NCI-H446 (cell line): Measurements from ENCODE around the gene TIAL1.
"Not testable (repeated sequence)": the region's sequence is repeated elsewhere in the genome, so short reads cannot be mapped to it uniquely, and the experiment has no call there.

Source experiments
- DNase-seq, 2 experiments: peaks; one replicate each; lab custom pipeline; 2025; lab: John Stamatoyannopoulos, UW

The TIAL1 gene

GRCh38 chr10:119613741-119614140, 17.0 kb upstream of the TIAL1 start:
- DNase-seq = no peak

DNA sequence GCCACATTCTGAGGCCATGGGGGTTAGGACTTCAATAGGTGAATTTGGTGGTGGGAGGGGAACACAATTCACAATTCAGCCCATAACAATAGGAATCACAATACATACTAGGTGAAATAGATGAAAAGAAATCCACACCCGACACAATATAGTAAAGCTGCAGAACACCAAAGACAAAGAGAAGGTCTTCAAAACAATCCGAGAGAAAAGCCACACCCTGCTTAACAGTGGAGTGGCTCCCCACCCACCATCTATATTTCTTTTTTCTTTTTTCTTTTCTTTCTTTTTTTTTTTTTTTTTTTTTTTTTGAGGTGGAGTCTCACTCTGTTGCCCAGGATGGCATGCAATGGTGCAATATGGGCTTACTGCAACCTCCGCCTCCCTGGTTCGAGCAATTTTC, 14.7 kb upstream of the TIAL1 start:
- DNase-seq = no peak

DNA sequence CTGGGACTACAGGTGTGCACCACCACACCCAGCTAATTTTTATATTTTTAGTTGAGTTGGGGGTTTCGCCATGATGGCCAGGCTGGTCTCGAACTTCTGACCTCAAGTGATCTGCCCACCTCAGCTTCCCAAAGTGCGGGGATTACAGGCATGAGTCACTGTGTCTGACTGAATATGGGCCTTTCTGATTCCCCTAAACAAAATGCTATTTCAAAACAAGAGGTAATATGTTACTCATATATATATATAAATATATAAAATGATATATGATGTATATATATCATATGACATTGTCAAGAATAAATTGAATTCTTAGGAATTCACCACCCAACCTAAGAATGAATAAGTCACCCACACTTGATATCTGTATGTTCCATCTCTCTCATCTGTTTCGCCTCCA, 12.8 kb upstream of the TIAL1 start:
- DNase-seq = no peak

DNA sequence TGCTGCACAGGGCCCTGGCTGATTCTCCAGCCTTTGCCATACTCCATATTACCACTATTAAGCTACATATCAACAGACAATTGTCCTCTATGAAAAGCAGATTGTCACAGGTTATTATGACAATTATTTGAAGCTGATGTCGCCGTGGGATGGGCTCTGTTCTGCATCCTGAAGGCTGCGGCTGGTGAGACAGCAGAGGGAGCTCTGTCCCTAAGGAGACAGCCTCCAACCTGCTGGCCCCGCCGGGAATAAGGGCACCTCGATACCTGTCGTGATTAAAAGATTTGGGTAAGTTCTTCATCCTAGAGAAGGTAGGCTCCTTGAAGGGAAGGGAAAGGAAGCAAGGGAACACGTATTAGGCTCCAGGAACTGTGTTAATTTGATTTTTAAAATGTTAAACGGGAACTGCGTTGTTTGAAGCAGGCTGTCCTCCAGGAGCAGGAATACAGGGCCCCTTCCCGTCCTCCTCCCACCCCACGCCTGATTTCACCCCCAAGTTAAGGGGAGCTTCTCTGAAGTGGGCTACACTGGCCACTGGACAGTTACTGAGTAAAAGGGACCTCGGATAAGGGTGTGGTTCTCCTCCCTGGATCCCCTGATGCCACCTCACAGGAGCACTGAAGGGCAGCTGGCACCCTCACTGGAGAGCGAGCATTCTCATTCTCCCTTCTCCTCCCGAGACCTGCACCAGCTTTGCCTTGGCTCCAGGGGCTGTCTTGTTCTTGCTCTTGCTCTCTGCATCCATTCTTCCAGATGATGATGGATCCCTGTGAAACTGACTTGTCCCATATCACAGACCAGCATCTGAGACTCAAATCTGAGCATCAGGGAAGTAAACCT, 11.8 kb upstream of the TIAL1 start:
- peak in 1 of 2 experiments; percentile 35 for DNase-seq

GRCh38 chr10:119604468-119604867, 7.7 kb upstream of the TIAL1 start:
- DNase-seq = no peak

DNA sequence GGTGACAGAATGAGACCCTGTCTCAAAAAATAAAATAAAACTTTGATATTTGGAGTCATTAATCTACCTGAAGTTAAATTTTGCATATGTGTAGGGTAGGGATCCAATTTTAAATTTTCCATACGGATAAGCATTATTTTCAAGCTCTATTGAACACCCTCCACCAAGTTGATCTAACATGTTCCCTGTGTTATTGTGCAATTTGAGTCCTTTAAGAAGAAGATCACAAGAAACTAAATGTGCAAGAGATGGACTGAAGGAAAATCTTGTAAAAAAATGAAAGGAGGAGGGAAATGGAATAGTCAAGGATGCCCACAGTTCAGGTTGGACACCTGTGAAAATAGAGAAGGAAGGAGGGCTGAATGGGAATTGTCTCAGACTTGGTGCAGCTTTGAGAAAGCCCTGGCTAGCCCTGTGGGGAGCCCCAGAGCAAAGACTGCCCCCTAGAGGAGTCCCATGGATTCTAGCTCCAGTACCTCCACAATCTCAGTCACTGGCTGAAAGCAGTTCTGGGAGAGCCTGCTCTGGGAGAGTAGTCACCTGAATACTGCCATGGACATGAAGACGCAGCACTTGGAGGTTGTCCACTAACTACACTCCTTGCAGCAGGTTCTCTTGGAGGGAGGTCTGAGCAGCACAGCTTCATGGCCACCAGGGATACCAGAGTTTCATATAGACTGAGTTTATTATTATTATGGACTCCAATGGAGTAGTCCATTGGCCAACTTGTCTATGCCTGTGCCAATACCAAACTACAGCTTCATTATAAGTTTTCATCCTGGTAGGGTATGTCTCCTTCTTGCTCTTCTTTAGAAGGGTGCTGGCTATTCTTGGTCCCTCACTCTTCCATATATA, 5.7 kb upstream of the TIAL1 start:
- DNase-seq = peak in 1 of 2 experiments; percentile 2

- DNase-seq = no peak
These were observed 1.6 kb upstream of the TIAL1 start for GRCh38 chr10:119598397-119598796.

GRCh38 chr10:119597405-119598186, 832 bp upstream of the TIAL1 start:
- DNase-seq = no peak

DNA sequence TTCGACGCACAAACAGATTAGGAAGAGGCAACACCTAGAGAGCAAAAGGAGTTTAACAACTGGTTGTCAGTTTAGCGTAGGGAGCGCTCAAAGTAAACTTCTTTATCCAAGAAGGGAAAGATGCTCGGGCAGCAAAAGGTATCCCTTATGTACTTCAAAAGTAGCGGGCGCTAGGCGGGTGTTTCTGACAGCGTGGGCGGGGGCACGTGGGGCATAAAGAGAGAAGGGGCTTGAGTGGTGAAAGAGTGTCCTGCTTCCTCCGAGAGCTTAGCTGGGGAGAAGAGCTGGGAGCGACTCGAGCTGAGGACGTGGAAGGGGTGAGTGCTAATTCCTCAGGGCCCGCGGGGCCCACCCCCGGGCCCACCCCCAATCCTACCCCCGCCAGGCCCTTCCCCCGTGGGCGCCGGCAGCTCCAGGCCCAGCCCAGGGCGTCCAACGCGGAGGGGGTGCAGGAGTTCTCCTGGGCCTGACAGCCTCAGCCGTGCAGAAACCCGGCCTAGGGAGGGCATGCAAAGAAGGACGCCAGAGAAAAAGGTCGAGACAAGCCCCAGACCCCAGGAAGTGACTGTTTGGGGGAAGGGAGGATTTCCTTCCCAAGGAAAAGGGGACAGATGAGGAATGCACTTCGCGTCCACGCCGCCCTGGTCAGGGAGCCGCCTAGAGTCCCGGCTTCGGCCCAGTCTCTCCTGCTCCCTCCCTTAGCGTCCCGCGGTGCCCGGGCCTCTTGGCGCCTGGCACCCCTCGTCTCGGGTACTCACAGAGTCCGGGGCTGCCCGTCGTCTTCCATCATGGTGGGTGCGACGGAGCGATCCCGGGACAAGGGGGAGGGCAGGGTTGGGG, 868 bp downstream of the TIAL1 start:
- DNase-seq = no peak

DNA sequence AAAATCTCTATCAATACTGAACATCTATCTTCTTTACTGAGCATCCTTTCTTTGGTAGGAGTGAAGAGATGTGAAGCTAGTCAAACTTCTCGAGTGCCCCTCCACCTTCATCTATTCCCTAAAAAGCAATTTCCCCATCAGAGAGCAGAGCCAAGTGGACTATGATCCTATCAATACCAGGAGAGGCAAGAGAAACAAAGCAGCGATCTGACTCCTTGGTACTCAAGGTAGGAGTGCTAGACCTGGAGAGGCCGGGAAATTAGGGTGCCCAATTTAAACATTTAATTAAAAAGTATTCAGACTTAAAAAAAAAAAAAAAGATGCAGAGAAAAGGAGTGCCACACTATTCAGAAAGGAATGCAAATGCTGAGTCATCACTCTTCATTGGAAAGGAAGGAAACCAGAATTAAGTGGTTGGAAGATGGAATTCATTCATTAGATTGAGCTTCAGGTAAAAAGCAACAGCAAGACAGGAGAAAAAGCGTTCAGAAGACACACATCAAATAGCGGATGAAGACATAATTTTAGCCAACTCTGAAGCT, 1.6 kb downstream of the TIAL1 start:
- no peak for DNase-seq

GRCh38 chr10:119588071-119588470, 8.7 kb downstream of the TIAL1 start:
- no peak for DNase-seq

GRCh38 chr10:119578355-119578754, 18.4 kb downstream of the TIAL1 start:
- DNase-seq = no peak

GRCh38 chr10:119575991-119576390, 20.8 kb downstream of the TIAL1 start:
- DNase-seq = no peak

DNA sequence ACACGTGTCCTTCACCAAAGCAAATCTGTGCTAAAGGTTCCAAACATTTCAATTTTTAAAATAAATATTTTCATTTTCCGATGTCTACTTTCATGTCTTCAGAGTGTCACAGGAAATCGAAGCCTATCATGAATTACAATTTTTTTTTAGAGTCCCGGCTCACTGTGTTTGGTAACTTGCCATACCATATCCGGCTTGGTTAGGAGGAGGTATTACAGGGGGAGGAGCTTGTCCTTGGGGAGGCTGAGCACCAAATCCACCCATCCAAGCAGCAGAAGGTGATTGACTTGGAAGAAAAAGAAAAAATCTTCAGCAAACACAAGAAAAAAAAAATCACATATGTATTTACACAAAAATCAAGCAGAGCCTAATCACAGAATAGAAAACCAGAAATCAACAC, 21.3 kb downstream of the TIAL1 start:
- no peak for DNase-seq

- no peak for DNase-seq
These were observed 28.8 kb downstream of the TIAL1 start for GRCh38 chr10:119567978-119568377.

DNA sequence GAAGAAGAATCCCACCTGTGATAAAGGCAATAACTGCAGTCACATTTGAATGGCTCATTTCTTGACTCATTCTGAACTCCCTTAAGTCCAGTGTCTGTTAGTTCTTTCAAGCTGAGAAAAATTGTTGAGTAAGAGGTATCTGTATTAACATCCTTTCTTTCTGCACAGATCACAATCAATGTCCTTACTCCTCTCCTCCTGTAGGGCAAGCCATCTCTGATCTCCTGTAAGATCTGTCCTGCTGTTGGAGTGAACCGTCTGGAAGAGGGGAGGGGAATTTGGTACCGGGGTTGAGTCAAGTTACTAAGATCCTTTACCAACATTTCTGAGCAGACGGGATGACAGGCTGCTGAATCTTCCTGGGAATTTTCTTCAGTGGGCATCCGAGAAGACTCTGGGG, 34.7 kb downstream of the TIAL1 start:
- DNase-seq = no peak

- DNase-seq = not testable (repeated sequence)
These were observed 37.3 kb downstream of the TIAL1 start for GRCh38 chr10:119559511-119559910.

GRCh38 chr10:119556081-119556480, 40.7 kb downstream of the TIAL1 start:
- not testable (repeated sequence) for DNase-seq

- DNase-seq = no peak
These were observed 41.5 kb downstream of the TIAL1 start for GRCh38 chr10:119555178-119555784.

- DNase-seq = no peak
These were observed 45.9 kb downstream of the TIAL1 start for GRCh38 chr10:119550827-119551226.
